A549 (cell line): ENCODE data around the gene FAM200C. TPM values are rescaled to one million over a fixed set of nuclear protein-coding genes. Genes with fewer than 3 reads are reported as not detected.

Source experiments
- ATAC-seq, 2 experiments: fragments of 200-7000 bp in 1 of 2; fragments of >200 bp in 1 of 2; cut with Nextera tagmentation in 1 of 2; cut with Tn5 transposase in 1 of 2; 3 replicates each; pipeline versions ENCODE4 v1.8.0 to v1.9.1; 2018 to 2020; ENCODE audit warnings: mild to moderate bottlenecking in 1 of 2, moderate library complexity in 1 of 2
- CTCF ChIA-PET: fragments of 300-600 bp; sonication (Branson Sonifier 250); formaldehyde crosslinking; extraction: SDS; loops from one replicate; lab custom pipeline; 2021; ENCODE audit warnings: antibody characterized with exemption, inconsistent platforms; lab: Yijun Ruan, JAX
- POLR2A ChIA-PET: fragments of 350-600 bp; formaldehyde crosslinking; extraction: SDS; loops from one replicate; lab custom pipeline; 2021; ENCODE audit warnings: antibody characterized with exemption, inconsistent platforms; lab: Yijun Ruan, JAX
- DNase-seq, 2 experiments: peaks; one replicate each; pipeline versions ENCODE4 v3.0.0 to v3.0.0-alpha.2; 2011 to 2016; ENCODE audit warnings: low read depth in 1 of 2, low spot score in 1 of 2
- FAIRE-seq: peaks from 2 replicates; lab custom pipeline; 2011; peaks lifted over from hg19 to GRCh38; lab: Jason Lieb, UNC
- H3K27ac ChIP-seq, 2 experiments: fragments of >200 bp; sonication (Bioruptor Twin); formaldehyde crosslinking; 3 replicates each; pipeline ENCODE4 v1.5.1; 2016 to 2017
- H3K4me1 ChIP-seq: fragments of >200 bp; sonication (Bioruptor Twin); formaldehyde crosslinking; 3 replicates; pipeline ENCODE4 v1.6.1; 2016
- H3K4me2 ChIP-seq: fragments of >200 bp; sonication (Bioruptor Twin); formaldehyde crosslinking; 3 replicates; pipeline ENCODE4 v1.6.1; 2016
- H3K4me3 ChIP-seq: fragments of >200 bp; sonication (Bioruptor Twin); formaldehyde crosslinking; 3 replicates; pipeline ENCODE4 v1.5.1; 2016
- H3K9me3 ChIP-seq: fragments of >200 bp; sonication (Bioruptor Twin); formaldehyde crosslinking; 3 replicates; pipeline ENCODE4 v1.6.1; 2016
- ATOH8 ChIP-seq: fragments of 250-450 bp; sonication (Bioruptor Pico); IDR thresholded peaks from 2 replicates; pipeline ENCODE4 v1.5.0; 2020; ENCODE audit warnings: low read depth, mild to moderate bottlenecking, moderate library complexity
- BHLHE40 ChIP-seq: IDR thresholded peaks from 2 replicates; pipeline ENCODE4 v1.6.1; 2012; ENCODE audit warnings: low read depth, low read length, inconsistent platforms
- CBX8 ChIP-seq: fragments of 200-600 bp; sonication (generic); IDR thresholded peaks from 2 replicates; pipeline ENCODE4 v1.6.1; 2016
- CHD4 ChIP-seq: fragments of 200-600 bp; sonication (generic); IDR thresholded peaks from 2 replicates; pipeline ENCODE4 v1.6.1; 2016; ENCODE audit warnings: antibody characterized with exemption, mild to moderate bottlenecking, borderline replicate concordance
- EHF ChIP-seq: fragments of 250-450 bp; sonication (Bioruptor Pico); IDR thresholded peaks from 2 replicates; pipeline ENCODE4 v1.5.0; 2020; ENCODE audit warnings: mild to moderate bottlenecking
- EHMT2 ChIP-seq: fragments of 200-600 bp; sonication (generic); IDR thresholded peaks from 2 replicates; pipeline ENCODE4 v1.6.1; 2016; ENCODE audit warnings: antibody characterized with exemption, low read depth, mild to moderate bottlenecking, moderate library complexity
- FOSL2 ChIP-seq, 2 experiments: fragments of 450-650 bp in 1 of 2; fragments of >200 bp in 1 of 2; sonication (Bioruptor Twin) in 1 of 2; formaldehyde crosslinking; IDR thresholded peaks; 2 replicates each; pipeline versions ENCODE4 v1.5.0 to v1.6.1; 2016 to 2020; ENCODE audit warnings: mild to moderate bottlenecking in 1 of 2, moderate library complexity in 1 of 2
- HOXB13 ChIP-seq: fragments of 250-450 bp; sonication (Bioruptor Pico); IDR thresholded peaks from 2 replicates; pipeline ENCODE4 v1.5.0; 2020; ENCODE audit warnings: low read depth, mild to moderate bottlenecking, moderate library complexity
- HOXB5 ChIP-seq: fragments of 250-450 bp; sonication (Bioruptor Pico); IDR thresholded peaks from 2 replicates; pipeline ENCODE4 v1.5.0; 2020; ENCODE audit warnings: mild to moderate bottlenecking, moderate library complexity
- KDM1A ChIP-seq: fragments of 200-600 bp; sonication (generic); IDR thresholded peaks from 2 replicates; pipeline ENCODE4 v1.6.1; 2016; ENCODE audit warnings: low read depth, mild to moderate bottlenecking
- MAFK ChIP-seq: fragments of 450-650 bp; IDR thresholded peaks from 2 replicates; pipeline ENCODE4 v1.6.1; 2014; ENCODE audit not compliant: partially characterized antibody
- MAZ ChIP-seq: fragments of 150-350 bp; IDR thresholded peaks from 2 replicates; pipeline ENCODE4 v1.6.1; 2014; ENCODE audit warnings: antibody characterized with exemption, low read depth, low read length, borderline replicate concordance
- MYC ChIP-seq: IDR thresholded peaks from 2 replicates; pipeline ENCODE4 v1.6.1; 2012; ENCODE audit warnings: mild to moderate bottlenecking, inconsistent platforms, low read length, improper control_type of control experiment, borderline replicate concordance
- NFE2L2 ChIP-seq: fragments of 150-350 bp; conservative IDR thresholded peaks from 2 replicates; pipeline ENCODE4 v1.6.1; 2014; ENCODE audit warnings: low read length
- PBX3 ChIP-seq: IDR thresholded peaks from 2 replicates; pipeline ENCODE4 v1.6.1; 2012
- POLR2A ChIP-seq: IDR thresholded peaks from 2 replicates; pipeline ENCODE4 v1.6.1; 2012; ENCODE audit warnings: mild to moderate bottlenecking, low read length
- RCOR1 ChIP-seq: fragments of 150-350 bp; IDR thresholded peaks from 2 replicates; pipeline ENCODE4 v1.6.1; 2014; ENCODE audit warnings: antibody characterized with exemption, low read length, low read depth
- REST ChIP-seq: fragments of 200-600 bp; sonication (generic); IDR thresholded peaks from 2 replicates; pipeline ENCODE4 v1.6.1; 2016; ENCODE audit warnings: antibody characterized with exemption, mild to moderate bottlenecking, moderate library complexity
- RFX5 ChIP-seq: fragments of 450-650 bp; IDR thresholded peaks from 2 replicates; pipeline ENCODE4 v1.7.1; 2014; ENCODE audit warnings: antibody characterized with exemption, mild to moderate bottlenecking, moderate library complexity
- RNF2 ChIP-seq: fragments of 200-600 bp; sonication (generic); IDR thresholded peaks from 2 replicates; pipeline ENCODE4 v1.6.1; 2016; ENCODE audit warnings: low read depth, mild to moderate bottlenecking, antibody characterized with exemption, moderate library complexity, borderline replicate concordance
- SREBF2 ChIP-seq: fragments of 450-650 bp; IDR thresholded peaks from 2 replicates; pipeline ENCODE4 v1.6.1; 2014; ENCODE audit warnings: mild to moderate bottlenecking, moderate library complexity
- TFCP2L1 ChIP-seq: fragments of 250-450 bp; sonication (Bioruptor Pico); IDR thresholded peaks from 2 replicates; pipeline ENCODE4 v1.5.0; 2021; ENCODE audit warnings: mild to moderate bottlenecking
- TP53 ChIP-seq: fragments of 250-450 bp; sonication (Bioruptor Pico); IDR thresholded peaks from 2 replicates; pipeline ENCODE4 v1.5.0; 2021; ENCODE audit warnings: mild to moderate bottlenecking, moderate library complexity
- ZSCAN20 ChIP-seq: fragments of 250-450 bp; sonication (Bioruptor Pico); IDR thresholded peaks from 2 replicates; pipeline ENCODE4 v1.8.0; 2022; ENCODE audit warnings: mild to moderate bottlenecking, moderate library complexity
- WGBS: methylation state at CpG from one replicate; pipeline ENCODE4 v1.1.6; 2017; ENCODE audit errors: missing lambda C conversion rate; 5-methylcytosine and 5-hydroxymethylcytosine counted together
- polyA plus RNA-seq, 4 experiments: library from polyadenylated mRNA; depleted of rRNA in 3 of 4; stranded (reverse); fragments of >200 nt; fragmentation: RNase III in 1 of 4; extraction: RNeasy Plus Mini Kit Qiagen cat#74134 plus additional on column Dnase treatment in 1 of 4; gene quantifications; 2 replicates in 3 of 4; 3 replicates in 1 of 4; pipeline ENCODE4 v1.2.3, GENCODE V29; 2011 to 2017
- TF ChIP-seq, protein P1 (sequence below): fragments of 450-650 bp; IDR thresholded peaks from 2 replicates; pipeline ENCODE4 v1.6.1; 2014; ENCODE audit warnings: antibody characterized with exemption
- TF ChIP-seq, protein P2 (sequence below): fragments of >200 bp; sonication (Bioruptor Twin); formaldehyde crosslinking; IDR thresholded peaks from 2 replicates; pipeline ENCODE4 v1.6.1; 2016

Gene FAM200C
- polyA plus RNA-seq, 2 of the 4 experiments (the other 2 are of a cell fraction): 2.7 to 4.3 TPM

- FAIRE-seq (no peak), ATAC-seq (no peak), DNase-seq (no peak)
- 65% methylated on average over 13 of the region's 13 CpGs for WGBS
- Histone ChIP-seq H3K4me1 (no peaks in the 10 kb centered on the region), H3K4me3 (no peak overlapping the region), H3K9me3 (peaks cover under 1% of the 10 kb centered on the region; the same call in 1 of the 3 replicates), H3K27ac (no peak overlapping the region), H3K4me2 (no peak overlapping the region)
- no peak for TF ChIP-seq RNF2
- no peak for TF ChIP-seq RFX5
- no peak for TF ChIP-seq ATOH8 (CRISPR knock-in tag)
- TF ChIP-seq, protein P1, sequence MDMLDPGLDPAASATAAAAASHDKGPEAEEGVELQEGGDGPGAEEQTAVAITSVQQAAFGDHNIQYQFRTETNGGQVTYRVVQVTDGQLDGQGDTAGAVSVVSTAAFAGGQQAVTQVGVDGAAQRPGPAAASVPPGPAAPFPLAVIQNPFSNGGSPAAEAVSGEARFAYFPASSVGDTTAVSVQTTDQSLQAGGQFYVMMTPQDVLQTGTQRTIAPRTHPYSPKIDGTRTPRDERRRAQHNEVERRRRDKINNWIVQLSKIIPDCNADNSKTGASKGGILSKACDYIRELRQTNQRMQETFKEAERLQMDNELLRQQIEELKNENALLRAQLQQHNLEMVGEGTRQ: no peak
- TF ChIP-seq SREBF2: no peak
- TF ChIP-seq NFE2L2: no peak
- no peak for TF ChIP-seq HOXB13 (CRISPR knock-in tag)
- no peak for TF ChIP-seq PBX3
- no peak for TF ChIP-seq RCOR1
- no peak for TF ChIP-seq HOXB5 (CRISPR knock-in tag)
- no peak for TF ChIP-seq CHD4
- TF ChIP-seq ZSCAN20 (CRISPR knock-in tag): no peak
- no peak for TF ChIP-seq FOSL2 (IDR thresholded peaks at IDR 0.05)
- TF ChIP-seq FOSL2 (CRISPR knock-in tag; IDR thresholded peaks at IDR 0.05): no peak
- no peak for TF ChIP-seq TP53 (CRISPR knock-in tag)
- TF ChIP-seq, protein P2, sequence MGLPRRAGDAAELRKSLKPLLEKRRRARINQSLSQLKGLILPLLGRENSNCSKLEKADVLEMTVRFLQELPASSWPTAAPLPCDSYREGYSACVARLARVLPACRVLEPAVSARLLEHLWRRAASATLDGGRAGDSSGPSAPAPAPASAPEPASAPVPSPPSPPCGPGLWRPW: no peak
- no peak for TF ChIP-seq MYC
- TF ChIP-seq TFCP2L1 (CRISPR knock-in tag): no peak
- TF ChIP-seq EHMT2: no peak
- TF ChIP-seq KDM1A: no peak
- TF ChIP-seq BHLHE40: no peak
- POLR2A ChIA-PET: no interaction called here
- CTCF ChIA-PET: interaction anchor here (1.5 kb wide), 1 partner anchor 18 kb away, joined by 6 read pairs; no protein-coding TSS in a partner anchor
Measured at GRCh38 chr5:160363660-160364395, 36.0 kb downstream of the FAM200C start.

- Histone ChIP-seq H3K27ac (no peak overlapping the region), H3K4me2 (no peak overlapping the region), H3K4me1 (no peaks in the 10 kb centered on the region), H3K4me3 (no peak overlapping the region), H3K9me3 (no peaks in the 10 kb centered on the region)
- TF ChIP-seq REST (no peak), ATOH8 (CRISPR knock-in tag) (no peak), POLR2A (no peak), BHLHE40 (no peak), MAFK (no peak), EHF (CRISPR knock-in tag) (no peak), MAZ (no peak), CBX8 (no peak)
- DNase-seq (no peak), FAIRE-seq (no peak), ATAC-seq (no peak)
- WGBS: 89% methylated on average over 3 of the region's 3 CpGs
- CTCF ChIA-PET: no interaction called here
- POLR2A ChIA-PET: no interaction called here
Measured at GRCh38 chr5:160363211-160363610, 36.6 kb downstream of the FAM200C start.
